Glomerular visceral epithelial cell (primary cell): Measurements from ENCODE around the gene CSRNP2.
"Not testable (repeated sequence)": the region's sequence is repeated elsewhere in the genome, so short reads cannot be mapped to it uniquely, and the experiment has no call there.

ENCODE experiments used
- DNase-seq: peaks from one replicate; pipeline ENCODE4 v3.0.0-alpha.2; 2016; ENCODE audit errors: extremely low spot score

CSRNP2 gene

DNA sequence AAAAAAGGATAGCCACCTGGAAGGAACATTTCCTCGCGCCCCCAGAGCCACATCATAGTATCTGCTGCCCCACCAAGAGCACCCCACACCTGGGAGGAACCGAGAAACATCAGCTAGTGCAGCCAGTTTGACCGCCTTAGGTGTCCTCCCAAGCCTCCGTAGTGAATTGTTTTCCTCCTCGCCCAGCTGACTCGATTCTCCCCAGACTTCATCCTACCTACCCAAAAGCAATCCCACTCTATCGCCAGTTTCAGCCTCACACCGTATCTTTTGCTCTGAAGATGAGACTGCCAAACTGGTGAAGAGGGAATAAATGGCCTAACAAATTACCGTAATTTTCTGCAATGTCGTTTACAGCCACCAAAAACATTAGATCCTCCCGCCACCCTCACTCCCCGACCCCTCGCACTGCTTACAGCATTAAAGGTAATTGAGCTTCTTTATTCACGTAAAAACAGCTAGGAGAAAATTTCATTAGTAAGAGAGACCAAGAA, 56.0 kb downstream of the CSRNP2 start:
- no peak for DNase-seq

GRCh38 chr12:51025836-51026638, 57.4 kb downstream of the CSRNP2 start, which contains the start of gene SLC11A2:
TSS of gene SLC11A2 (minus strand) at chr12:51026384. CDS start at chr12:51010728, 15,656 bp downstream.
- DNase-seq, result peak; percentile 92

DNA sequence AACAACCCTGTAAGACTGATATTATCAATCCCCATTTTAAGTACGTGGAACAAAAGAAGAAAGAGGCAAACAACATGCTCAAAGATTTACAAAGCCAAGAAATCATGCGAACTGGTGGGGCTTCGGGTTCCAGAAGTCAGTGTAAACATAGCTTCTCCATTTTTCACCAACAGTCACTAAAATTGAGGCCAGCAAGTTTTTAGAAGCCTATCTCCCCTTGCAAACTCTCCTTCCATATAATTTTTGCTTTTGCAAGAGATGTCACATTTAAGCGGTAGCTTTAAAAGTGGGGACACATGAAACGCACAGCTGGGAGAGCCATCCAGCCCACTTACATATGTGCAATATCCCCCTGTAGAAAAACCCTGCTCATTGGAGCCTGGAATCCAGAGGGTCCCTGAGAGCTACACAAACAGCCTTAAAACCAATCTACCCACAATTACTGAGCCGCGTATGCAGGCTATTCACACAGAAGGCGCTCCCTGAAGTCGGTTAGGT, 58.0 kb downstream of the CSRNP2 start:
- no peak for DNase-seq

DNA sequence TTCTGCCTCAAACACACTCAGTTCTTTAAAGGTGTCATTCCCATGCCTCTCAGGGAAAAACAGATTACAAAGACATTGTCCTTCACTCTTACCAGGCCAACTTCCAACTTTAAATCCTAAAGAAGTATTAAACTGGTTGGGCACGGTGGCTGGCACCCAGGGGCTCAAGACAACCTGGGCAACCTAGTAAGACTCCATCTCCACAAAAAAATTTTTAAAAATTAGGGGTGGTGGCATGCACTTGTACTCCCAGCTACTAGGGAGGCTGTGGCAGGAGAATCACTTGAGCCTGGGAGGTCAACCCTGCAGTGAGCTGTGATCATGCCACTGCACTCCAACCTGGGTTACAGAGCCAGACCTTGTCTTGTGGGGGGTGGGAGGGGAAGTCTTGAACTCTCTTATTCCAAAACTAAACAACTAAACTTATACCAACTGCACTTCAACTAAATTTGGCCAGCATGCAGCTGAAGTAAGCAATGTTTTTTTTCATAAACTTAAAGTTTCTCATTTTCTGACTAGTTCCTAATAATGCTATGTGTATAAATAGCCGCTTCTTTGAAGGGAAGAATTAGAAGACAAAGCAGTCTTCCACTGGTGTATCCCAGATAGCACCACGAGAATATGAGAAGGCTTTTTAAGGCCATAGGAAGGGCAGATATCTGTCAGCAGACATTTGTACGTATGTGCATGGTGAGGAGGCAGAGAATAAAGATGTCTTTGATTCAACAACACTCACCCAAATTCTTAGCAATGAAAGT, 59.6 kb downstream of the CSRNP2 start:
- no peak for DNase-seq

GRCh38 chr12:51021694-51022093, 61.7 kb downstream of the CSRNP2 start:
- DNase-seq, result no peak

DNA sequence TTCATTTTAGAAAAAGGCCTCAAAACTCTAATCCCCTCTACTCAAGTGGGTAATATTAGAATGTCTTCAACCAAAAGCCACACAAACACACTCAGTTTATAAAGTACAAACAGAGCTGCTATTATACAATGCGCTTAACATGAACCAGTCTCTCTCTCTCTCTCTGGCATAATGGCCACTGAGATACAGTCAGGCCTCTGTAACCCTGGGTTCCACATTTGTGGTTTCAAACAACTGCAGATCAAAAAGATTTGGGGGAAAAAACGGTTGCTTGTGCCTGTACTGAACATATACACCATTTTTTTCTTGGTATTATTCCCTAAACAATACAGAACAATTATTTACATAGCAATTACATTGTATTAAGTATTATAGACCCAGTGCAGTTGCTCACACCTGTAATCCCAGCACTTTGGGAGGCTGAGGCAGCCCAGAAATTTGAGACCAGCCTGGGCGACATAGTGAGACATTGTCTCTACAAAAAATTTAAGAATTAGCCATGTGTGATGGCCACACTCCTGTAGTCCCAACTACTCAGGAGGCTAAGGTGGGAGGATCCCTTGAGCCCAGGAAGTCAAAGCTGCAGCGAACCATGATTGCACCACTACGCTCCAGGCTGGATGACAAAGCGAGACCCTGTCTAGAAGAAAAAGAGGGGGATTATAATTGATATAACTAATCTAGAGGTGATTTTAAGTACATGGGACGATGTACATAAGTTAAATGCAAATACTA, 62.8 kb downstream of the CSRNP2 start:
- DNase-seq, result no peak

- no peak for DNase-seq
Observed at GRCh38 chr12:51019927-51020326, 63.5 kb downstream of the CSRNP2 start.

DNA sequence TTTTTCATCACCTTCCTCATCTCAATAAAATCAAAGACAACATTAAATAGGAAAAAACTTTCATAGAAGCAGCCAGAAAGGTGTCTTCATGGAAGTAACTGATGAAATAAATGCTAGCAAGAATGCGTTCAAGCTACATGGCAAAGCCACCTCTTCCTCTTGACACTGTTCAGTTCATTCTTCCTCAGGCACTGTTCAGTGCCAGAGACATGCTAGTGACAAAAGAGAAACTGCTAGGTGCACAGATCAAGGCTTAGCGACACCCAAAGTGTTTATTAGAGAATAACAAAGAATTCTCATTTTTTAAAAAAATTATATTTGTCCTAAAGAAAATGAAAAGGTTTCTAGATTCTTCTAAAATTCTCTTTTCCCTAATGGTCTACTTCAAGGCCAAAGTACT, 64.4 kb downstream of the CSRNP2 start:
- DNase-seq, result no peak

DNA sequence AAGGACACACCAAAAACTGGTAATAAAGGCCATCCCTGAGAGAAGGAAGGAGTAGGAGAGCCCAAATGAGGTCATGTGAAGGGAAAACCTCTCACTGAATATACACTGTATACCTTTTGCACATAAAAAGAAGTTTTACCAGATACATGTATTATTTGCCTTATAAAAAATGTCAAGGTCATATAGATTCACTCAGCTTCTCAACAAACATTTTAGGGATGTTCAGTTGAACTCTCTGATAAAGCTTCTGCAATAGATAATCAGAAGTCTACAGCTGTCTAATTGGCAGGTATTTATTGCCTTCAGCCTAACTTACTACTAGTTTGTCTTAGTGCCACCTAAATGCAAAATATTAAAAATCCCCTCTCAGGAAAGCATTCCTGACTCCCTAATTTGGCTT, 65.9 kb downstream of the CSRNP2 start:
- DNase-seq, result no peak

DNA sequence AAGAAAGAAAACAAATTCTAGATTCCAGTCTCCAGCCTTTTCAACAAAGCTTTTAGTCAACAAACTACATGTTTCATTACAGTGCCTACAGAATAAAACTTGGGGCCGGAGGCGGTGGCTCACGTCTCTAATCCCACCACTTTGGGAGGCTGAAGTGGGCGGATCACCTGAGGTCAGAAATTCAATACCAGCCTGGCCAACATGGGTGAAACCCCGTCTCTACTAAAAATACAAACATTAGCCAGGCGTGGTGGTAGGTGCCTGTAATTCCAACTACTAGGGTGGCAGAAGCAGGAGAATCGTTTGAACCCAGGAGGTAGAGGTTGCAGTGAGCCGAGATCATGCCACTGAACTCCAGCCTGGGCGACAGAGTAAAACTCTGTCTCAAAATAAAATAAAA, 68.9 kb downstream of the CSRNP2 start:
- DNase-seq, result not testable (repeated sequence)

GRCh38 chr12:51013441-51013840, 70.0 kb downstream of the CSRNP2 start:
- peak; percentile 49 for DNase-seq

GRCh38 chr12:51012570-51013236, 70.7 kb downstream of the CSRNP2 start:
- no peak for DNase-seq

DNA sequence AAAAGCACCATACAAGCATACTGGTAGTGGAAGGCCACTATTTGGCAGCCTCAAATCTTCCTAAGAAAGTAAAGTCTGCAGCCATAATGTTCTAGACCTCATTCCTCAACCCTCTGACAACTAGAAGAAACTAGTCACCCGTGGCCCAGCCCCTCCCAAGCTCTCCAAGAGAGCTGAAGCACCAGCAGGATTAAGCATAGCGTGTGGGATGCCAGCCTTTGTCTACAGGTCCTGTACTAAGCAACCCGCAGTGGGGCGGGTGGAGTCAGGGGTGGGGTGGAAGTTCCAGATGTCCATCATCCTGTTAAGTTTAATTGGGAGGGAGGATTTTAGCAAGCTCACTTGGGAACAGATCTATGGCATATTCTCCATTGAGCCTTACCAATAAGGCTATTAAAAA, 71.4 kb downstream of the CSRNP2 start:
- peak; percentile 54 for DNase-seq
